CD14-positive monocyte (primary cell): ENCODE results near the gene ZNF202. TPM values are rescaled to one million over a fixed set of nuclear protein-coding genes. Genes with fewer than 3 reads are reported as not detected.

ENCODE experiments used
- DNase-seq, 3 donors: peaks; one replicate each; pipeline ENCODE4 v3.0.0-alpha.2; 2011 to 2022
- H2AFZ ChIP-seq: 2 replicates; pipeline ENCODE4 v1.6.0; 2012; ENCODE audit warnings: mild to moderate bottlenecking, low read depth, low read length, inconsistent platforms; ENCODE audit not compliant: insufficient read depth, poor library complexity, severe bottlenecking
- H3K27ac ChIP-seq, 2 donors: 1 replicate in 1 of 2; 2 replicates in 1 of 2; pipeline ENCODE4 v1.5.1; 2012 to 2013; ENCODE audit warnings: low read length in 2 of 2, control low read depth in 1 of 2, inconsistent platforms in 1 of 2, low read depth in 1 of 2, mild to moderate bottlenecking in 1 of 2
- H3K27me3 ChIP-seq, 2 donors: one replicate each; pipeline versions ENCODE4 v1.6.0 to v1.6.1; 2011 to 2013; ENCODE audit warnings: low read length in 2 of 2; ENCODE audit not compliant: control insufficient read depth in 2 of 2, insufficient read depth in 2 of 2
- H3K36me3 ChIP-seq, 2 donors: replicated peaks in 1 of 2; 1 replicate in 1 of 2; 2 replicates in 1 of 2; pipeline versions ENCODE4 v1.5.1 to v1.6.1; 2012 to 2013; ENCODE audit warnings: low read length in 2 of 2, control low read depth in 1 of 2, inconsistent platforms in 1 of 2, mild to moderate bottlenecking in 1 of 2; ENCODE audit not compliant: insufficient read depth in 2 of 2, control insufficient read depth in 1 of 2
- H3K4me1 ChIP-seq, 2 donors: 1 replicate in 1 of 2; 2 replicates in 1 of 2; pipeline versions ENCODE4 v1.5.1 to v1.6.1; 2012 to 2013; ENCODE audit warnings: low read length in 2 of 2, control low read depth in 1 of 2, inconsistent platforms in 1 of 2, mild to moderate bottlenecking in 1 of 2, moderate library complexity in 1 of 2; ENCODE audit not compliant: insufficient read depth in 2 of 2, control insufficient read depth in 1 of 2
- H3K4me2 ChIP-seq: replicated peaks from 2 replicates; pipeline ENCODE3; 2012; ENCODE audit warnings: low read length, moderate library complexity, mild to moderate bottlenecking; ENCODE audit not compliant: poor library complexity, severe bottlenecking; ENCODE audit errors: extremely low read depth
- H3K4me3 ChIP-seq, 3 experiments: fragments of 200-600 bp in 1 of 3; sonication (generic) in 1 of 3; replicated peaks in 1 of 3; 1 replicate in 2 of 3; 2 replicates in 1 of 3; pipeline ENCODE4 v1.5.1; 2011 to 2013; ENCODE audit warnings: low read length in 3 of 3, mild to moderate bottlenecking in 3 of 3, control low read depth in 2 of 3, low read depth in 2 of 3, inconsistent platforms in 1 of 3, moderate library complexity in 1 of 3
- H3K79me2 ChIP-seq: 2 replicates; pipeline ENCODE4 v1.6.0; 2012; ENCODE audit warnings: mild to moderate bottlenecking, control low read depth, inconsistent platforms, low read length, moderate library complexity; ENCODE audit not compliant: insufficient read depth
- H3K9ac ChIP-seq: 2 replicates; pipeline ENCODE4 v1.6.0; 2017; ENCODE audit warnings: low read length, mild to moderate bottlenecking; ENCODE audit not compliant: insufficient read depth, poor library complexity, severe bottlenecking
- H3K9me3 ChIP-seq, 2 donors: replicated peaks in 1 of 2; 1 replicate in 1 of 2; 2 replicates in 1 of 2; pipeline versions ENCODE4 v1.5.1 to v1.6.1; 2012 to 2013; ENCODE audit warnings: low read length in 2 of 2, control low read depth in 1 of 2; ENCODE audit not compliant: control insufficient read depth in 1 of 2, insufficient read depth in 1 of 2
- H4K20me1 ChIP-seq: 2 replicates; pipeline ENCODE4 v1.6.0; 2012; ENCODE audit warnings: mild to moderate bottlenecking, low read length, control low read depth, moderate library complexity; ENCODE audit not compliant: insufficient read depth
- H3K27ac Mint-ChIP-seq, 7 donors: one replicate each; pipeline ENCODE4 v1.8.0; 2020; ENCODE audit warnings: mild to moderate bottlenecking in 7 of 7, mixed read lengths in 7 of 7, moderate library complexity in 6 of 7, inconsistent platforms in 2 of 7
- H3K27me3 Mint-ChIP-seq, 3 donors: one replicate each; pipeline ENCODE4 v1.8.0; 2021 to 2022; ENCODE audit warnings: low read depth in 3 of 3, mild to moderate bottlenecking in 3 of 3, mixed read lengths in 3 of 3, moderate library complexity in 3 of 3, inconsistent platforms in 1 of 3
- H3K36me3 Mint-ChIP-seq, 2 donors: one replicate each; pipeline ENCODE4 v1.8.0; 2020; ENCODE audit warnings: mixed read lengths in 2 of 2, inconsistent platforms in 1 of 2, mild to moderate bottlenecking in 1 of 2
- H3K4me1 Mint-ChIP-seq: one replicate; pipeline ENCODE4 v1.8.0; 2020; ENCODE audit warnings: mild to moderate bottlenecking, mixed read lengths
- H3K4me3 Mint-ChIP-seq, 2 donors: one replicate each; pipeline ENCODE4 v1.8.0; 2020; ENCODE audit warnings: mild to moderate bottlenecking in 2 of 2, mixed read lengths in 2 of 2, moderate library complexity in 1 of 2
- H3K9me3 Mint-ChIP-seq, 7 donors: one replicate each; pipeline ENCODE4 v1.8.0; 2020 to 2022; ENCODE audit warnings: mixed read lengths in 7 of 7, mild to moderate bottlenecking in 6 of 7, moderate library complexity in 6 of 7, inconsistent platforms in 2 of 7
- CTCF ChIP-seq: fragments of 200-600 bp; IDR thresholded peaks from one replicate; pipeline ENCODE4 v1.8.0; 2022; ENCODE audit warnings: antibody characterized with exemption, mild to moderate bottlenecking
- WGBS: methylation state at CpG from one replicate; pipeline ENCODE4 v1.1.5; 2013; ENCODE audit warnings: missing lambda C conversion rate; ENCODE audit not compliant: insufficient coverage; 5-methylcytosine and 5-hydroxymethylcytosine counted together
- intact Hi-C, 2 donors: fragments of 100-400 bp; cut with micrococcal nuclease; formaldehyde crosslinking; loops; one replicate each; pipeline versions ENCODE4 v1.15.0 to v1.15.1; 2023
- polyA plus RNA-seq, 3 donors: library from polyadenylated mRNA; depleted of rRNA in 1 of 3; unstranded in 2 of 3; stranded (reverse) in 1 of 3; fragments of 300-500 nt in 2 of 3; fragments of >200 nt in 1 of 3; fragmentation: Illumina TruSeq in 2 of 3; gene quantifications; 1 replicate in 2 of 3; 2 replicates in 1 of 3; pipeline ENCODE4 v1.2.3, GENCODE V29; 2012 to 2021

ZNF202 gene
- polyA plus RNA-seq, 3 donors = 1.5 to 6.6 (median 1.9) TPM

GRCh38 chr11:123702139-123702538, 39.3 kb downstream of the ZNF202 start:
- no peak overlapping the region for H3K4me3 ChIP-seq
- WGBS = 82% methylated on average over 7 of the region's 9 CpGs
- H3K9ac ChIP-seq = no peak overlapping the region
- H3K27me3 ChIP-seq = no peaks in the 10 kb centered on the region
- Mint-ChIP-seq H3K36me3 (no peaks in the 10 kb centered on the region), H3K4me1 (peaks cover 5% of the 10 kb centered on the region), H3K27me3 (peaks cover 0 to 8% (median 4%) of the 10 kb centered on the region in 3 donors), H3K27ac (peak overlapping the region in 1 of 7 donors; percentile 58), H3K4me3 (no peak overlapping the region), H3K9me3 (no peaks in the 10 kb centered on the region)
- no peak overlapping the region for H3K4me2 ChIP-seq
- no peaks in the 10 kb centered on the region for H4K20me1 ChIP-seq
- no peak for TF ChIP-seq CTCF
- no peaks in the 10 kb centered on the region for H3K4me1 ChIP-seq
- H2AFZ ChIP-seq = no peak overlapping the region
- no peak overlapping the region for H3K27ac ChIP-seq
- H3K9me3 ChIP-seq = no peaks in the 10 kb centered on the region
- H3K36me3 ChIP-seq = no peaks in the 10 kb centered on the region
- no peak for DNase-seq
- no peaks in the 10 kb centered on the region for H3K79me2 ChIP-seq
- intact Hi-C loops = no loop called here

DNA sequence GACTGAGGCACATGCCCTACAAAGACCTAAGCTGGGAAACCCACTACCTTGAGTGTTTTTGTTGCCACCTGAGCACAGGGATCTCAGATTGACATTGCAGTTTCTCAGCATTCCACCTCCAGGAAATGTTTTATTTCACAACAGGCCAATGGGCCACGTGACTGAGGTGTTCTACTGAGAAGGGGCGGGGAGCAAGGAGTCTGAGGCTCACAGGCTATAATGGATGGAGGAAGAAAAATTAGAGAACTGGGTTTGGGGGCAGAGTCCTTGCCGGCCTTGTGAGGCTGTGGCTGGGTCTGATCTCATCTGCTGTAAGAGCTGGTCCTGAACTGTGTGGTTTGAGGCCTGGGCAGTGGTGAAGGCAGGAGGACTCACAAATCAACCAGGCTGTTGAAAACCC, 40.7 kb downstream of the ZNF202 start:
- intact Hi-C loops = no loop called here

More for the DNA sequence above, 40.7 kb downstream of the ZNF202 start:
- Histone ChIP-seq H3K4me3 (no peak overlapping the region), H3K27me3 (no peaks in the 10 kb centered on the region), H4K20me1 (no peaks in the 10 kb centered on the region), H3K9ac (no peak overlapping the region), H3K36me3 (no peaks in the 10 kb centered on the region), H3K27ac (no peak overlapping the region), H3K4me2 (no peak overlapping the region), H3K9me3 (no peaks in the 10 kb centered on the region), H2AFZ (no peak overlapping the region), H3K4me1 (no peaks in the 10 kb centered on the region), H3K79me2 (no peaks in the 10 kb centered on the region)
- peaks cover 0 to 5% (median 4%) of the 10 kb centered on the region in 3 donors for H3K27me3 Mint-ChIP-seq
- H3K36me3 Mint-ChIP-seq = no peaks in the 10 kb centered on the region
- WGBS = 23% methylated on average over 2 of the region's 3 CpGs
- H3K27ac Mint-ChIP-seq = peak overlapping the region in 1 of 7 donors; percentile 52
- H3K4me1 Mint-ChIP-seq = peaks cover 5% of the 10 kb centered on the region
- no peak for DNase-seq
- H3K9me3 Mint-ChIP-seq = no peaks in the 10 kb centered on the region
- no peak for TF ChIP-seq CTCF
- H3K4me3 Mint-ChIP-seq = no peak overlapping the region
